Epithelial cell of proximal tubule (primary cell): ENCODE data around the gene ARFGAP2. TPM values are rescaled to one million over a fixed set of nuclear protein-coding genes. Genes with fewer than 3 reads are reported as not detected.

Experiments used
- DNase-seq: peaks from one replicate; pipeline ENCODE4 v3.0.0-alpha.2; 2011; ENCODE audit warnings: low read depth
- H3K4me3 ChIP-seq: 2 replicates; pipeline ENCODE4 v1.5.1; 2011; ENCODE audit warnings: low read depth, mild to moderate bottlenecking, low read length
- CTCF ChIP-seq: conservative IDR thresholded peaks from 2 replicates; pipeline ENCODE4 v1.5.1; 2012; ENCODE audit warnings: low read depth, mild to moderate bottlenecking, low read length
- total RNA-seq: library from RNA; depleted of rRNA; stranded (reverse); fragments of >200 nt; gene quantifications from 2 replicates; pipeline ENCODE4 v1.2.3, GENCODE V29; 2015

Gene ARFGAP2
- total RNA-seq, 1 donor from 2014 or later = 94.0 TPM

- no peak for TF ChIP-seq CTCF
- H3K4me3 ChIP-seq = no peak overlapping the region
- DNase-seq = no peak
Measured at GRCh38 chr11:47183031-47183856, 6.6 kb upstream of the ARFGAP2 start.

- H3K4me3 ChIP-seq = no peak overlapping the region
- TF ChIP-seq CTCF = no peak
- no peak for DNase-seq
Measured at GRCh38 chr11:47182380-47182779, 5.7 kb upstream of the ARFGAP2 start.

GRCh38 chr11:47181271-47181670 lies 4.6 kb upstream of the ARFGAP2 start:
- no peak for DNase-seq
- no peak for TF ChIP-seq CTCF

GRCh38 chr11:47180006-47180787 lies 3.5 kb upstream of the ARFGAP2 start:
- no peak for DNase-seq
- H3K4me3 ChIP-seq = no peak overlapping the region
- no peak for TF ChIP-seq CTCF

More at GRCh38 chr11:47181271-47181670, 4.6 kb upstream of the ARFGAP2 start:
- no peak overlapping the region for H3K4me3 ChIP-seq

- no peak for DNase-seq
- no peak overlapping the region for H3K4me3 ChIP-seq
- peak; percentile 77 for TF ChIP-seq CTCF
Measured at GRCh38 chr11:47179655-47179991, 2.9 kb upstream of the ARFGAP2 start.

GRCh38 chr11:47178737-47179654 lies 2.3 kb upstream of the ARFGAP2 start:
- no peak overlapping the region for H3K4me3 ChIP-seq
- no peak for TF ChIP-seq CTCF
- DNase-seq = no peak
